SK-N-SH treated with all-trans-retinoic acid at 6 μM for 48 hours (cell line): ENCODE data around the gene TLE6.

Experiments used
- ATAC-seq: fragments of 200-7000 bp; cut with Tn5 transposase; 3 replicates; pipeline ENCODE4 v1.9.1; 2020; ENCODE audit warnings: mild to moderate bottlenecking, moderate library complexity
- ARNTL ChIP-seq: fragments of 450-650 bp; formaldehyde crosslinking; IDR thresholded peaks from 2 replicates; pipeline ENCODE4 v1.5.0; 2020; ENCODE audit warnings: low read depth, mild to moderate bottlenecking, moderate library complexity, borderline replicate concordance
- BACH2 ChIP-seq: fragments of 250-450 bp; sonication (Bioruptor Pico); IDR thresholded peaks from 2 replicates; pipeline ENCODE4 v1.9.0; 2021; ENCODE audit warnings: mild to moderate bottlenecking, borderline replicate concordance
- CREB5 ChIP-seq: fragments of 250-450 bp; sonication (Bioruptor Pico); IDR thresholded peaks from 2 replicates; pipeline ENCODE4 v1.5.1; 2020; ENCODE audit warnings: low read depth, mild to moderate bottlenecking, moderate library complexity
- CSDC2 ChIP-seq: fragments of 250-450 bp; sonication (Bioruptor Pico); IDR thresholded peaks from 2 replicates; pipeline ENCODE4 v1.5.0; 2020; ENCODE audit warnings: mild to moderate bottlenecking, moderate library complexity
- CSRNP3 ChIP-seq: fragments of 250-450 bp; sonication (Bioruptor Pico); IDR thresholded peaks from 2 replicates; pipeline ENCODE4 v1.5.1; 2021; ENCODE audit warnings: mild to moderate bottlenecking, moderate library complexity
- ESRRG ChIP-seq: fragments of 250-450 bp; sonication (Bioruptor Pico); IDR thresholded peaks from 2 replicates; pipeline ENCODE4 v1.6.1; 2021; ENCODE audit warnings: mild to moderate bottlenecking
- GLIS3 ChIP-seq: fragments of 250-450 bp; sonication (Bioruptor Pico); IDR thresholded peaks from 2 replicates; pipeline ENCODE4 v1.5.0; 2020; ENCODE audit warnings: mild to moderate bottlenecking, moderate library complexity
- ISL1 ChIP-seq: fragments of 250-450 bp; sonication (Bioruptor Pico); IDR thresholded peaks from 2 replicates; pipeline ENCODE4 v2.1.2; 2022; ENCODE audit warnings: mild to moderate bottlenecking, moderate library complexity
- OSR1 ChIP-seq: fragments of 250-450 bp; sonication (Bioruptor Pico); IDR thresholded peaks from 2 replicates; pipeline ENCODE4 v1.8.0; 2022; ENCODE audit warnings: moderate library complexity, mild to moderate bottlenecking, inconsistent platforms
- PATZ1 ChIP-seq: fragments of 250-450 bp; sonication (Bioruptor Pico); IDR thresholded peaks from 2 replicates; pipeline ENCODE4 v1.8.0; 2020; ENCODE audit warnings: mild to moderate bottlenecking, moderate library complexity, borderline replicate concordance
- POU6F1 ChIP-seq: fragments of 250-450 bp; sonication (Bioruptor Pico); IDR thresholded peaks from 2 replicates; pipeline ENCODE4 v1.8.0; 2021; ENCODE audit warnings: low read depth, mild to moderate bottlenecking, moderate library complexity, borderline replicate concordance
- PPARA ChIP-seq: fragments of 250-450 bp; sonication (Bioruptor Pico); IDR thresholded peaks from 2 replicates; pipeline ENCODE4 v1.5.0; 2020; ENCODE audit warnings: mild to moderate bottlenecking, borderline replicate concordance
- RARB ChIP-seq: fragments of 250-450 bp; sonication (Bioruptor Pico); IDR thresholded peaks from 2 replicates; pipeline ENCODE4 v1.8.0; 2021; ENCODE audit warnings: mild to moderate bottlenecking, moderate library complexity
- SNAI2 ChIP-seq: fragments of 250-450 bp; sonication (Bioruptor Pico); IDR thresholded peaks from 2 replicates; pipeline ENCODE4 v1.5.0; 2020; ENCODE audit warnings: mild to moderate bottlenecking, moderate library complexity
- TCF4 ChIP-seq: fragments of 250-450 bp; sonication (Bioruptor Pico); IDR thresholded peaks from 2 replicates; pipeline ENCODE4 v1.8.0; 2021; ENCODE audit warnings: mild to moderate bottlenecking, moderate library complexity, borderline replicate concordance
- TOX ChIP-seq: fragments of 250-450 bp; sonication (Bioruptor Pico); IDR thresholded peaks from 2 replicates; pipeline ENCODE4 v1.8.0; 2021; ENCODE audit warnings: mild to moderate bottlenecking, moderate library complexity, borderline replicate concordance
- TSHZ2 ChIP-seq: fragments of 250-450 bp; sonication (Bioruptor Pico); IDR thresholded peaks from 2 replicates; pipeline ENCODE4 v1.5.0; 2020; ENCODE audit warnings: mild to moderate bottlenecking, moderate library complexity
- ZC3H10 ChIP-seq: fragments of 250-450 bp; sonication (Bioruptor Pico); IDR thresholded peaks from 2 replicates; pipeline ENCODE4 v1.5.1; 2021; ENCODE audit warnings: mild to moderate bottlenecking, moderate library complexity
- ZFP3 ChIP-seq: fragments of 250-450 bp; sonication (Bioruptor Pico); IDR thresholded peaks from 2 replicates; pipeline ENCODE4 v1.5.0; 2020; ENCODE audit warnings: mild to moderate bottlenecking, moderate library complexity
- ZFP30 ChIP-seq: fragments of 450-650 bp; formaldehyde crosslinking; IDR thresholded peaks from 2 replicates; pipeline ENCODE4 v1.5.0; 2022; ENCODE audit warnings: mild to moderate bottlenecking, moderate library complexity
- ZNF565 ChIP-seq: fragments of 450-650 bp; formaldehyde crosslinking; conservative IDR thresholded peaks from 2 replicates; pipeline ENCODE4 v1.5.0; 2020; ENCODE audit warnings: low read depth, mild to moderate bottlenecking, moderate library complexity
- ZNF70 ChIP-seq: fragments of 450-650 bp; formaldehyde crosslinking; IDR thresholded peaks from 2 replicates; pipeline ENCODE4 v1.5.0; 2020; ENCODE audit warnings: mild to moderate bottlenecking, moderate library complexity
- ZNF8 ChIP-seq: fragments of 450-650 bp; formaldehyde crosslinking; IDR thresholded peaks from 2 replicates; pipeline ENCODE4 v1.5.0; 2020; ENCODE audit warnings: mild to moderate bottlenecking, moderate library complexity

Gene TLE6

GRCh38 chr19:2960120-2960519 lies 17.2 kb upstream of the TLE6 start:
- TF ChIP-seq ZFP30 (CRISPR knock-in tag), result no peak
- TF ChIP-seq SNAI2 (CRISPR knock-in tag), result no peak
- TF ChIP-seq ZNF565 (CRISPR knock-in tag), result no peak
- no peak for TF ChIP-seq OSR1 (CRISPR knock-in tag)
- TF ChIP-seq CREB5 (CRISPR knock-in tag), result no peak
- ATAC-seq, result no peak

GRCh38 chr19:2962018-2962670 lies 15.2 kb upstream of the TLE6 start:
- peak; percentile 88 for ATAC-seq
- TF ChIP-seq PATZ1 (CRISPR knock-in tag) (peak; percentile 40; the same call in 1 of the 2 replicates), ZNF70 (CRISPR knock-in tag) (peak; percentile 76), PPARA (CRISPR knock-in tag) (peak; percentile 98), ISL1 (no peak), BACH2 (peak; percentile 92), OSR1 (CRISPR knock-in tag) (no peak), CSRNP3 (CRISPR knock-in tag) (no peak), ARNTL (CRISPR knock-in tag) (peak; percentile 86; the same call in 1 of the 2 replicates), POU6F1 (no peak), CSDC2 (CRISPR knock-in tag) (peak; percentile 98), SNAI2 (CRISPR knock-in tag) (peak; percentile 94), ZNF8 (CRISPR knock-in tag) (peak; percentile 28; the same call in 1 of the 2 replicates), ZFP3 (peak; percentile 89), ESRRG (no peak), GLIS3 (no peak), ZC3H10 (CRISPR knock-in tag) (no peak), TSHZ2 (CRISPR knock-in tag) (peak; percentile 92), CREB5 (CRISPR knock-in tag) (peak; percentile 98), ZNF565 (CRISPR knock-in tag) (peak; percentile 97), TOX (CRISPR knock-in tag) (no peak), TCF4 (CRISPR knock-in tag) (no peak), RARB (CRISPR knock-in tag) (no peak), ZFP30 (CRISPR knock-in tag) (peak; percentile 73)
- TF ChIP-seq, all 23 proteins: peak for 13
